ENCODE results near the gene DPH5.

- TF ChIP-seq CTCF (IDR thresholded peaks at IDR 0.05) = no peak
- TF ChIP-seq POLR2A (IDR thresholded peaks at IDR 0.05; ENCODE audit: low read depth) = no peak
- TF ChIP-seq EP300 (IDR thresholded peaks at IDR 0.05) = no peak
- no peak for TF ChIP-seq POLR2AphosphoS5 (IDR thresholded peaks at IDR 0.05)
These were observed 22.5 kb downstream of the DPH5 start for GRCh38 chr1:101003012-101003650.

Data from esophagus muscularis mucosa (tissue), 4 donors.